NCI-H2227 (cell line): ENCODE measurements around the gene ZFAND3.
"Not testable (repeated sequence)": the region's sequence is repeated elsewhere in the genome, so short reads cannot be mapped to it uniquely, and the experiment has no call there.

Experiments used
- DNase-seq: peaks from one replicate; lab custom pipeline; 2025; ENCODE audit not compliant: unreplicated experiment; lab: John Stamatoyannopoulos, UW

Gene ZFAND3

GRCh38 chr6:37990762-37991525, 171.4 kb downstream of the ZFAND3 start:
- DNase-seq, result no peak

- no peak for DNase-seq
These were observed 173.2 kb downstream of the ZFAND3 start for GRCh38 chr6:37992749-37993148.

- DNase-seq, result not testable (repeated sequence)
These were observed 173.7 kb downstream of the ZFAND3 start for GRCh38 chr6:37993194-37993593.

- DNase-seq, result no peak
These were observed 174.1 kb downstream of the ZFAND3 start for GRCh38 chr6:37993596-37993995.

DNA sequence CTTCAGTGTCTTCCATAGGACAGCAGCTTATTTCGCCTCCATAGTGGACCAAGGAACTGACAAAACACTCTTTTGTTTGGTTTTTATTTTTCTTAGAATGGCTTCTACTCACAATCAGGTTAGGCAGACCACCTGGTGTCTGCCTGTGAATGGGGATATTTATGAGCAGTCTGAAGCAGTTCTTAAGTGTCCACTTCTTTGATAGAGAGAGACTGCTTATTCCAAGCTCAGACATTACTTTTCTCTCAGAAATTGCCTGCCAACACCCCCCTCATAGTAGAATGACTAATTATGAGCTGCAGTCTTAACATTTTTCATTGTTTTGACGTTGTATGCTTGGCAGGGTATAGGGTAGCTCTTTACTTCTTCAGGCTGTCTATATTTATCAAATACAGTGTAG, 174.7 kb downstream of the ZFAND3 start:
- DNase-seq, result peak; percentile 64

- no peak for DNase-seq
These were observed 178.8 kb downstream of the ZFAND3 start for GRCh38 chr6:37998366-37998765.

DNA sequence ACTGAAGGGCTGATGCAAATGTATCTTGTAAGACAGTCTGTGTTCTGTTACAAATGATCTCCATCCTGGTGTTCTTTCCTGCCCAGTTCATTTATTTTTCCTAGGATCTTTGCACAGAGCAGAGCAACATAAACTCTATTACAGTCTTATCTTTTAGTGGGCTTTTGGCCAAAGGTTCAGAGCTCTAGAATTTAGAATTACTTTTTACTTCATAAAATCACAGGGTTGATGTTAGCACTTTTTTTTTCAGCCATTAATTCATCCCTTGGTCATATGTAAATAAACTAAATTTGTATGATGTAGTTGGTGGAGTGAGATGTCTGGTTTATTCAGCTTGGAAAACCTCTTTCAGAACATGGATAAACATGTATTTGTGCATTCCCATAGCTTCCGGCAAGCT, 181.9 kb downstream of the ZFAND3 start:
- DNase-seq, result no peak

GRCh38 chr6:38004908-38005307, 185.4 kb downstream of the ZFAND3 start:
- DNase-seq, result no peak

DNA sequence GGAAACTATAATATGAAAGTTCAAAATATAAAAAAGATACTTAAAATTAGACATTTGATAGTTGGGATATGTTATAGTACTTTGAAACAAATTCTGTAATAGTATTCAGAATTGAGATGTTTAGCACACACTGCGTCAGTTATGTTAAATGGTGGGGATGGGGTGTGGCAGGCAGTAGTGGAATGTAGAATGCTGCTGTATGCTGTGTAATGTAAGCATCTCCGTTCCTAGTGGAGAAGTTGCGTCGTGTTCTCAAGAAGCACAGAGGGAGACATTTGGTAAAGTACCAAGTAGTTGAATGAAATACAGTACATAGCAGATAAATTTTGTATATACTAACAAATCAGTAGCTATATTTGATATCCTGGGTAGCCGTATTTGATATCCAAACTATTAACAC, 192.4 kb downstream of the ZFAND3 start:
- no peak for DNase-seq

DNA sequence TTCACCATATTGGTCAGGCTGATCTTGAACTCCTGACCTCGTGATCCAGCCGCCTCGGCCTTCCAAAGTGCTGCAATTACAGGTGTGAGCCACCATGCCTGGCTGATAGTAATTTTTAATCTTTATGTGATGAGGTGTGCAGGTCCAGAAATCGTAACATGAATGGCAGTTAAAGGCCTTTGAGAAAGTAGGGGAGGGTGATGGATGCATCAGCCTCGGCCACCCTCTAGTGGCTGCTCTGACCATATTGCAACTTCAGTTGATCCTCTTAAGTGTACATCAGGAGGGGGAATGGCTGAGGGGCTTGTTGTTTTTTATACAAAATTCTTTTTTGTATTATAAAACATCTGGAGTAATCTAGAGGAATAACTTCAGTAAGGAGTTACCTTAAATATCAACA, 193.0 kb downstream of the ZFAND3 start:
- DNase-seq, result peak; percentile 26

DNA sequence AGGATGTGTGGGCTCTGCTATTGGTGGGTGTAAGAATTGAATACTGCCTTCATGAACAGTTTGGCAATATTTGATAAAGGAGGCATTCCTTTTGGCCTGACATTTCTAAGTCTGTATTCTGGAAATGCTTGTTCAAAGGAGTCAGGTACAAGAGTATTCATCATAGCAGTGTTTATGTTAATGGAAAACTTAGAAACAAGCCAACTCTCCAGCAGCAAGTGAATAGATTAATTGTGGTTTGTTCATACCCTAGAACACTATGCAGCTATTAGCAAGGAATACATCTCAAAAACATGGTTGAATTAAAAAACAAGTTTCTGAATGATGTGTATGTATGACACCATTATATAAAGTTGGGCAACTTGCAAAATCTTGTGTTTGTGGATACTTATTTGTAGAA, 195.8 kb downstream of the ZFAND3 start:
- DNase-seq, result no peak

GRCh38 chr6:38016824-38017223, 197.3 kb downstream of the ZFAND3 start:
- no peak for DNase-seq

DNA sequence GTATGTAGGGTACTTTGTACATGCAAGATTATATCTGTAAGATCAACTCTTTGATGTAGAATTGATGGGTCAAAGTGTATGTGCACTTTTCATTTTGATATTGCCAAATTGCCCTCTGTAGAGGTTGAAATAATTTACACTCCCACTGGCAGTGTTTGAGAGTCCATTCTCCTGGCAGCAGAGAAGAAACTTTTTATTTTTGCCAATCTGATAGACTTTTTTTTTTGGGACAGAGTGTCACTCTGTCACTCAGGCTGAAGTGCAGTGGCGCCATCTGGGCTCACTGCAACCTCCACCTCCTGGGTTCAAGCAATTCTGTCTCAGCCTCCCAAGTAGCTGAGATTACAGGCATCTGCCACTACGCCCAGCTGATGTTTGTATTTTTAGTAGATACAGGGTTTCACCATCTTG, 199.2 kb downstream of the ZFAND3 start:
- DNase-seq, result no peak

DNA sequence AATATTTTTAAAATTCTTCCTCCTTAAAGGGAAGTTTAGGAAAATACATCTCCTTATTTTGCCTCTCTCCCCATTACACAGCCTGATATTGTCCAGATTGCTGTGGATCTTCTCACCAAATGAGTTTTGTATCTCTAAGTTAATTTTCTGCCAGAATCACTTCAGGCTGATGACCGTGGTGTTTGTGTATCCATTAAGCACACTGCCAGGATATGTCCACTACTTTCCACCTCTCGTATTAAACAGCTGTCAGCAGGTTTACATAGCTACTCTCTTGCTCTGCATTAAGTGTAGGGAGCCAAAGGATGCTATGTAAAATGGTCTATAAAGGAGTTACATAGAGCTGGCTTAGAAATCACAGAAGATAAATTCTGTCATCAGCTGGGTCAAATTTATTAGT, 201.1 kb downstream of the ZFAND3 start:
- peak; percentile 52 for DNase-seq

- peak; percentile 74 for DNase-seq
These were observed 201.5 kb downstream of the ZFAND3 start for GRCh38 chr6:38021029-38021428.

- DNase-seq, result no peak
These were observed 202.0 kb downstream of the ZFAND3 start for GRCh38 chr6:38021571-38021970.

GRCh38 chr6:38022688-38023087, 203.2 kb downstream of the ZFAND3 start:
- DNase-seq, result no peak

DNA sequence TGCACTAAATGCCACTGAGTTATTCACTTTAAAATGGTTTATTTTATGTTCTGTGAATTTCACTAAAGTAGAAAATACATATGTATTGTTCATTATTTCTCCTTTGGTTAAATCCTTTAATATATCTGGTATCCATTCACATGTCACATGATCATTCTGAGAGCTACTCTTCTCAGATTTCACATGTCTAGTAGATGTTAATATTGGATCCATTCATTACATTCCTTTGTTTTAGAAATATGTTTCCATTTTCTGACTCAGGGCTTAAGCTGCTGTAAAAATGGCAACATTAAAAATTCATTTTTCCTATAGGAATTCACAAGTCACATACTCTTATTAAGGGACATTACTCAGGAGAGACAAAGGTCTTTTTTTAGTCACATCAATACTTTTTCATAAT, 205.4 kb downstream of the ZFAND3 start:
- DNase-seq, result no peak

GRCh38 chr6:38025451-38025850, 205.9 kb downstream of the ZFAND3 start:
- no peak for DNase-seq

DNA sequence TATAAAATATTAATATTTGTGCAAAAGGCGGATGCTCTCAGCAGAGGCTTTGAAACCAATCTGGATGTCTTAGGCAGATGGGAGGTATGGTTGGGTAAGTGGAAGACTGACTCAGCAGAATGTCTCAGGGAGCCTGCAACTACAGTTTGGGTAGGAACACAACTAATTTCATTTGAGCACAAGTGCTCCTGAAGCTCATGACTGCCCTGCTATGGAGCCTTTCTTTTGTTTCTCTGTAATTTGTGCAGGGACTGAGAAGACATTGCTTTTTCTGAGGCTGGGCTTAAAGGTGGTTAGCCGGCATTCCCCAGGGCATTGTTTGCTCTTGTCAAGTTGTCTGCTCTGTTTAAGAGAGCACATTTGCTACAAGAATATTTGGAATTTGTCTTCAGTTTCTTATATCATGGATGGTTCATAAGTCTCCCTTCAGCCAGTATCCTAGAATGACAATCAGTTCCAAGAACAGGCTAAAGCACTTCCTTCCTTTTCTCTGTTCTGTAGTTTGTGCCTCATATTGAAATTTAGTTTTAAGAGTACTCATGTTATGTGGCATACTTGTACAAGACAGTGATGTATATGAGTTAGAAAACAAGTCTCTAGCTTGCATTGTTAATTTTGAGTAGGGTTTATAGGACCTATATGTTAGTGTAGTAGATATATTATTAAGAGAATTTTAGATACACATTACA, 208.3 kb downstream of the ZFAND3 start:
- DNase-seq, result no peak

DNA sequence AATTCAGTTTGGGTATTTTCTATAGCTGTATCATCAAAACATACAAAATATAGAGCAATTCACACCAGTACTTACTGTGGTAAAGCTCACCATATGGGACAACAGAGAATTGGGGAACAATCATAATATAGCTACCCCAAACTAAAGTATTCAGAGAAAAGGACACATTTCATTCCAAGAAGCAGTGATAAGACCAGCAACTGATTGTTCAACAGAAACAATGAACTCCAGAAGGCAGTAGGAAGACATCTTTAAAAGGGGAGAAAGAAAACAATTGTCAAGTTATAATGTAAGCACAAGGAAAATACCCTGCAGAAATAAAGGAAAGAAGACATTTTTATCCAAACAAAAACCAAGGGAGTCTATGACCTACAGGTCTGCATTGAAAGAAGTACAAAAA, 210.9 kb downstream of the ZFAND3 start:
- no peak for DNase-seq

DNA sequence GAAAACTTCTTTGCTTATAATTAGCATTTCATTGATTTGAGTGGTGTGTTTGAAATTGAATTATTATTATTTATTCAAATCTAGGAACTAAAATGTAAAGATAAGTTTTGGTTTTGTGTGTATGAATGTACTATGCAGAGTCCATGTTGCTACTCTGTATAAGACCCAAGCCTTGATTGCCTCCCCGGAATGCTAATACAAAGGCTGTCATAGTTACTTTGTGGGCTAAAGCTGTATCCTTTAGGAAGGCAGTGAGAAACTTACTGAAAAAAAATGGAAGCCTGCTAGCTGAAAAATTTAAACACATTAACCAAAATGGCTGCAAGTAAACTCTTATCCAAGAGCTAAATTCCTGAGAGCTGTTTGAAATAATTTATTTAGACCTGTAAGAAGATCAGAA, 213.3 kb downstream of the ZFAND3 start:
- DNase-seq, result no peak
